A549 (cell line): ENCODE data around the gene LIPE.

Experiments used
- CHD2 ChIP-seq: fragments of 150-350 bp; IDR thresholded peaks from 2 replicates; pipeline ENCODE4 v1.6.1; 2014; ENCODE audit warnings: low read length; ENCODE audit not compliant: partially characterized antibody
- CTCF ChIP-seq: fragments of >200 bp; sonication (Bioruptor Twin); formaldehyde crosslinking; IDR thresholded peaks from 3 replicates; pipeline ENCODE4 v1.5.1; 2016
- EP300 ChIP-seq, 2 experiments: fragments of >200 bp; sonication (Bioruptor Twin); formaldehyde crosslinking; IDR thresholded peaks; 2 replicates in 1 of 2; 3 replicates in 1 of 2; pipeline ENCODE4 v1.6.1; 2016 to 2017
- FOXS1 ChIP-seq: fragments of 250-450 bp; sonication (Bioruptor Pico); IDR thresholded peaks from 2 replicates; pipeline ENCODE4 v1.5.0; 2020; ENCODE audit warnings: mild to moderate bottlenecking, moderate library complexity
- MAZ ChIP-seq: fragments of 150-350 bp; IDR thresholded peaks from 2 replicates; pipeline ENCODE4 v1.6.1; 2014; ENCODE audit warnings: antibody characterized with exemption, low read depth, low read length, borderline replicate concordance
- POLR2A ChIP-seq: IDR thresholded peaks from 2 replicates; pipeline ENCODE4 v1.6.1; 2012; ENCODE audit warnings: mild to moderate bottlenecking, low read length
- POLR2AphosphoS2 ChIP-seq: conservative IDR thresholded peaks from 2 replicates; pipeline ENCODE4 v1.6.1; 2012; ENCODE audit warnings: low read length, improper control_type of control experiment, inconsistent platforms
- RFX5 ChIP-seq: fragments of 450-650 bp; IDR thresholded peaks from 2 replicates; pipeline ENCODE4 v1.7.1; 2014; ENCODE audit warnings: antibody characterized with exemption, mild to moderate bottlenecking, moderate library complexity
- TFCP2L1 ChIP-seq: fragments of 250-450 bp; sonication (Bioruptor Pico); IDR thresholded peaks from 2 replicates; pipeline ENCODE4 v1.5.0; 2021; ENCODE audit warnings: mild to moderate bottlenecking
- ZFP36 ChIP-seq: fragments of 450-650 bp; IDR thresholded peaks from 2 replicates; pipeline ENCODE4 v1.6.1; 2014; ENCODE audit warnings: borderline replicate concordance; ENCODE audit not compliant: partially characterized antibody
- TF ChIP-seq, protein P1 (sequence below): fragments of 200-600 bp; sonication (generic); IDR thresholded peaks from 2 replicates; pipeline ENCODE4 v1.6.1; 2016; ENCODE audit warnings: antibody characterized with exemption, mild to moderate bottlenecking, moderate library complexity
- TF ChIP-seq, protein P2 (sequence below): fragments of 150-350 bp; IDR thresholded peaks from 2 replicates; pipeline ENCODE4 v1.6.1; 2014; ENCODE audit warnings: low read depth, mild to moderate bottlenecking, low read length

- TF ChIP-seq CTCF = no peak
- no peak for TF ChIP-seq POLR2A
- TF ChIP-seq, protein P1, sequence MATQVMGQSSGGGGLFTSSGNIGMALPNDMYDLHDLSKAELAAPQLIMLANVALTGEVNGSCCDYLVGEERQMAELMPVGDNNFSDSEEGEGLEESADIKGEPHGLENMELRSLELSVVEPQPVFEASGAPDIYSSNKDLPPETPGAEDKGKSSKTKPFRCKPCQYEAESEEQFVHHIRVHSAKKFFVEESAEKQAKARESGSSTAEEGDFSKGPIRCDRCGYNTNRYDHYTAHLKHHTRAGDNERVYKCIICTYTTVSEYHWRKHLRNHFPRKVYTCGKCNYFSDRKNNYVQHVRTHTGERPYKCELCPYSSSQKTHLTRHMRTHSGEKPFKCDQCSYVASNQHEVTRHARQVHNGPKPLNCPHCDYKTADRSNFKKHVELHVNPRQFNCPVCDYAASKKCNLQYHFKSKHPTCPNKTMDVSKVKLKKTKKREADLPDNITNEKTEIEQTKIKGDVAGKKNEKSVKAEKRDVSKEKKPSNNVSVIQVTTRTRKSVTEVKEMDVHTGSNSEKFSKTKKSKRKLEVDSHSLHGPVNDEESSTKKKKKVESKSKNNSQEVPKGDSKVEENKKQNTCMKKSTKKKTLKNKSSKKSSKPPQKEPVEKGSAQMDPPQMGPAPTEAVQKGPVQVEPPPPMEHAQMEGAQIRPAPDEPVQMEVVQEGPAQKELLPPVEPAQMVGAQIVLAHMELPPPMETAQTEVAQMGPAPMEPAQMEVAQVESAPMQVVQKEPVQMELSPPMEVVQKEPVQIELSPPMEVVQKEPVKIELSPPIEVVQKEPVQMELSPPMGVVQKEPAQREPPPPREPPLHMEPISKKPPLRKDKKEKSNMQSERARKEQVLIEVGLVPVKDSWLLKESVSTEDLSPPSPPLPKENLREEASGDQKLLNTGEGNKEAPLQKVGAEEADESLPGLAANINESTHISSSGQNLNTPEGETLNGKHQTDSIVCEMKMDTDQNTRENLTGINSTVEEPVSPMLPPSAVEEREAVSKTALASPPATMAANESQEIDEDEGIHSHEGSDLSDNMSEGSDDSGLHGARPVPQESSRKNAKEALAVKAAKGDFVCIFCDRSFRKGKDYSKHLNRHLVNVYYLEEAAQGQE = no peak
- no peak for TF ChIP-seq CHD2
- no peak for TF ChIP-seq POLR2AphosphoS2
- TF ChIP-seq FOXS1 (CRISPR knock-in tag) = no peak
- TF ChIP-seq RFX5 = no peak
- TF ChIP-seq MAZ = no peak
- no peak for TF ChIP-seq EP300 (IDR thresholded peaks at IDR 0.05)
- no peak for TF ChIP-seq ZFP36
- TF ChIP-seq TFCP2L1 (CRISPR knock-in tag) = no peak
- TF ChIP-seq, protein P2, sequence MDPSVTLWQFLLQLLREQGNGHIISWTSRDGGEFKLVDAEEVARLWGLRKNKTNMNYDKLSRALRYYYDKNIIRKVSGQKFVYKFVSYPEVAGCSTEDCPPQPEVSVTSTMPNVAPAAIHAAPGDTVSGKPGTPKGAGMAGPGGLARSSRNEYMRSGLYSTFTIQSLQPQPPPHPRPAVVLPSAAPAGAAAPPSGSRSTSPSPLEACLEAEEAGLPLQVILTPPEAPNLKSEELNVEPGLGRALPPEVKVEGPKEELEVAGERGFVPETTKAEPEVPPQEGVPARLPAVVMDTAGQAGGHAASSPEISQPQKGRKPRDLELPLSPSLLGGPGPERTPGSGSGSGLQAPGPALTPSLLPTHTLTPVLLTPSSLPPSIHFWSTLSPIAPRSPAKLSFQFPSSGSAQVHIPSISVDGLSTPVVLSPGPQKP = no peak
Observed at GRCh38 chr19:42369433-42370067, 57.6 kb downstream of the LIPE start.
